Measurements from ENCODE around the gene ANKRD11.

Gene ANKRD11

DNA sequence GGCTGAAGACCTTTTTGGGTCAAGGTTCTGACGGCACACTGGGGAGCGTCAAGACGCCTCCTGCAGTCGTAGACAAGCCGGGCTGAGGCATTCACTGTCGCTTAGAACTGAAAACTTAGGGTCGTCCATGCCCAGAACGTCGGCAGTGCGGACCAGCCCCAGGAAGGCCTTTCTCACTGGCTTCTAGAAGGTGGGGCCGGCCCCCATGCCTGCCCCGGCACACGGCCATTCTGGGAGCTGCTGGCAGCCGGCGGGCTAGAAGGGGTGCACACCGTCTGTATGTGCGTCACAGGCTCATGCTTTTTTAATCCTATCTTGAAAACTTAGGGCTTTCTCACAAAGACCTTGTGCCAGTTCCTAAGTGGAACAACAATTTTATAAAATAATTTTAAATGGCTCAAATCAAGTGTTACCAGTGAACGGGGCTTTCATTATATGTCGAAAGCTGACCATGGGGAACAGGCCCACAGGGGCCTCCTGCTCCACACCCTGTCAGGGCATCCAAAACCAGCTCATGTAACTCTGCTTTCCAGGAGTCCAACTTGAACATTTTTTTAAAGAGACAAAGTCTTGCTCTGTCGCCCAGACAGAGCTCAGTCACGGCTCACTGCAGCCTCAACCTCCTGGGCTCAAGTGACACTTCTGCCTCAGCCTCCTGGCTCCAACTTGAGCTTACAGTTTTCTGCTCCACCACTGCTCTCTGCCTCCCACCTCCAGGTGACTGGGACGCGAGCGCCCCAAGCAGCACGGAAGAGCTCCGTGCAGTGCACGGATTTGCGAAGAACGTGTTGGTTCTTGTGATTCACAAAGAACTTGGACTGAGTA lies 111.2 kb downstream of the ANKRD11 start:
- no peak for DNase-seq

DNA sequence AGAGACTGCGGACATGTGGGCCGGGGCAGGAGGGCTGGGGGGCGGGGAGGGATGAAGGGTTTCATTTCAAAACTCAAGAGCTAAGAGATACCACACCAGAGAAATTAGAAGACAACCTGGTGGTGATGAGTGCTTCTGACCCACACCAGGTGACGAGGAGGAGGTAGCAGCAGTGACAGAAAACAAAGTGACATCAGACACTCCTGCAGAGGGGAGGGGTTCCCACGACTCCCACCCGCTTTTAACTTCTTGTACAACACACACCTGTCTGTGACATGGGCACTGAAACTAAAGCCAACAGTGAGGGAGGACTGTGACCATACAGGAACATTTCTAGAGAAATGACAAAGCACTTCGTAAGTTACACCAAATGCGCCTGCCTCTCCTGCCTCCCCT lies 112.9 kb downstream of the ANKRD11 start:
- no peak for DNase-seq

DNA sequence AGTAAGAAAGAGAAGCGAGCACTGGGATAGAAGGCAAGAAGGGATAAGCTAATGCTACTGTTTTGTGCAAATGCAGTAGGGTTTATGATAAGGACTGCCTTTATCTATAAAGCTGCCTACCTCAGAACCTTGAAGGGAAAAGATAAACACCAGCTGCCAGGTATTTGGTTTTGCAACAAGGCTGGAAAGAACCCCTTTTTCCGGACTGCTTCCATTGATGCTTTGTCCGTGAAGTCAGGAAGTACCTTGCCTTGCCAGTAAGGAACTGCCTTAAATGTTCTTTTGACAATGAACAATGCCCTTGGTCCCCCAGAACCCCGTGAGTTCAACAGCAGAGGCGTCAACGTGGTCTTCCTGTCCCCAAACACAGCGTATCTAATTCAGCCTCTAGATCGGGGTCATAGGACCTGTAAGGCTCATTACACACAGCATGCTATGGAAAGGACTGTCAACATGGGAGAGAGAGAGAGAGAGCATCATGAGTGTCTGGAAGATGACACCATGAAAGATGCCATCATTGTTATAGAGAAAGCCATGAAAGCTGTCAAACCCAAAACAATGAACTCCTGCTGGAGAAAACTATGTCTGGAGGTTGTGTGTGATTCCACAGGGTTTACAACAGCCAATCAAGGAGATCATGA lies 113.4 kb downstream of the ANKRD11 start:
- DNase-seq = no peak

DNA sequence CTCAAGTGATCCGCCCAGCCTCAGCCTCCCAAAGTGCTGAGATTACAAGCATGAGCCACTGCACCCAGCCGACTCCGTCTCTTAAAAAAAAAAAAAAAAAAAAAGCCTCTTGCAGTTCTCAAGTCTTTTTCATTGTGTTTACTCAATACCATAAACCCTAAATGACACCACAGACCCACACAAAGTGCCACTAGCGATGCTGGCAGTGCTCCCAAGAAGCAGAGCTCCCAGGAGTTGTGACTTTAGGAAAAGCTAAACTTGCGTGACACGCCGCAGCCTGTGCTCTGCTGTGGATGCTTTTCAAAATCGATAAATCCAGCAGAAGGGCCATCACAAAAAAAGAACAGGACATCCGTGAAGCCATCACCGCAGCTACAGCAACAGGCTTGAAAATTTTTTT lies 114.7 kb downstream of the ANKRD11 start:
- no peak for DNase-seq

DNA sequence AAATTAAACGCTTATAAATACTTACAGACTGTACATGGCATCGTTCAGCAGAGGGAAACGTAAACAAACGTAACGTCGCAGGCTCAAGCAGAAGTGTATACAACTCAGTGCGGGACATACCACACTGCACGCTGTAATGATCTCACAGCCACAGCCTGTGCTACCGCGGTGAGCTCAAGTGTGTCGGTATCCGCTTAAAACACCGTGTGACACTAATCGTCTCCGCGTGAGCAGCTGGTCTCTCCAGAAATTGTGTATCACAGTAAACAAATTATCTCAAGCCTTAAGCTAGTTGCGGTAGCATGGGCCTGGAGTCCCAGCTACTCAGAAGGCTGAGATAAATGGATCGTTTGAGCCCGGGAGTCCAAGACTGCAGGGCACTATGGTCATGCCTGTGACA lies 115.3 kb downstream of the ANKRD11 start:
- no peak for DNase-seq

DNA sequence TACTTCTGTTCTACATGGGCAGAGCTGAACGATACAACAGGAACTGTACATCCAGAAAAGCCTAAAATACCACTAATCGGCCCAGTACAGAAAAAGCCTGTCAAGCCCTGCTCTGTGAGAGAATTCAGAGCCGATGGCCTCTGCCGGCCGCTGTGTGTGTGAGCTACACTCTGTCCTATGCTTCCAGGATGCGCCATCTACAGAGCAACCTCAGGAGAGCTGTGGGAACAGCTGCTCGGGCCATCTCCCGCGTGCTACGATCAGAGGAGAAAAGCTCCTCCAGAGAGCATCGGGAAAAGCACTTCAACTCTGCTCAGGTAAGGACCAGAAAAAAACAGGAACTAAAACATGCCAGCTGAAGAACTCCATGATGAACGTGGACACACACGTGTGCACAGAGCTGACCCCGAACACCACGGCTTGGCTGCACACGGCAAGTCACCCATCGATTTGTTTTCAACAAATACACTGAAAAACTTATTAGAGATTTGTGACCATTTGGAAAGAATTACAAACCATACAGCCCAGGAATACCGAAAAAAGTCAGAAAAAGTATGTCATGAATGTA lies 115.9 kb downstream of the ANKRD11 start:
- no peak for DNase-seq

DNA sequence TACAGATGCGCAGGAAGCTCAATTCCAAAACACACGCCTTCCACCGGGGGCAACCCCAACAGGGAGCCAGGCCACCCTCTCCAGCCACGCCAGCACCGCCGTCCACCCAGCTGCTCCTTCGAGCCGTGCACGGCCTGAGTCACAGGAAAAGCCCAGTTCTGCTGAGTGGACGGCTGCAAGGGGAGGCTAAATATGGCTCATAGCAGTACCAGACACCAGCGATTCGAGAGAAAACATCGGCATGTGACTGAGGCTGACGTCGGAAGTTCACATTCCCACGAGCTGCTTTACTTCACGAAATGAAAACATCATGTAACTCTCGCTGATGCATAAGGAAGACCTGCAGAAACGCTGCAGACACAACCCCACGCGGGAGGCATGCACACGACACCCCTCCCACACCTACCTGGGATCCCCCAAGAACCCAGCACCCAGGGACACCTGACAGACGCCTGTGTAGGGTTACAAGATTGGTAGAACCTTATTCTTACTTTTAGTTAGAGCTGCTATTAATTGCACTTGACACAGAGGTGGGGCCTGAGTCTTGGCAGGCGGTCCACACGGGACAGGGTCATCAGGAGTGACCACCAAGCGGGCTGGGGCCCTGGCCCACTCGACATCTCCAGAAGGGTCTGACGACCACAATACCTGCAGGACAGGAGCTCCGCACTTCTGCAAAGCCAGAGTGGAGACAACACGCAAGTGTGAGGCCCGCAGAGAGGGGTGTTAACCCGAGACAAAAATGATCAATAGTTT lies 116.8 kb downstream of the ANKRD11 start:
- DNase-seq = peak; percentile 48

DNA sequence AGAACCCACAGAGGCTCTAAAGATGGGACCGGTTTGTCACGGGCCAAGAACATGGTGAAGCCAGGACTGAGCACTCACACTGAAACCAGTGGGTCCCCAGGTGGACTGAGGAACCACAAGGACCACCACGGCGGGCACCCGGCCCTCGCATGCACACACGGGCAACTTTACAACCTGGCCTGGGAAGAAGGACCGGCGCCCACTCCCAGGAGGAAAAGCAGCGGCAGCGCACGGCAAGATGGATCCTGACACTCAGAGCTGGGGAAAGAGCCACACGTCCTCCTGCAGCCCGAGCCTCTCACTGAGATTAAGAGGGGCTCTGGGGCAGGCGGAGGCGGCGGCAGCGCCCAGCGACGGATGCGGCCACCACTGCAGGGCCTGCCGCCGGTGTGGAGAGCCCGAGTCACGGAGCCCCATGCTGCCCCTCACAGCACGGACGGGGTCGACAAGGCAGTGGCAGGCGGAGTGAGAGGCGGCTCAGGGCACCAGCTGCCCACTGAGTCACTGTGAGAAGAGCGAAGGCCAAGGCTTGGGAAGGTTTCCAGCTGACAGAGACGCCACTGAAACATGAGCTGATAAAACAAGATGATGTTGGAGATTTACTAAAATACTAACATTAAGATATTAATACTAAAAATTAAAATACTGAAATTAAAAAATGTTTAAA lies 118.3 kb downstream of the ANKRD11 start:
- no peak for DNase-seq

DNA sequence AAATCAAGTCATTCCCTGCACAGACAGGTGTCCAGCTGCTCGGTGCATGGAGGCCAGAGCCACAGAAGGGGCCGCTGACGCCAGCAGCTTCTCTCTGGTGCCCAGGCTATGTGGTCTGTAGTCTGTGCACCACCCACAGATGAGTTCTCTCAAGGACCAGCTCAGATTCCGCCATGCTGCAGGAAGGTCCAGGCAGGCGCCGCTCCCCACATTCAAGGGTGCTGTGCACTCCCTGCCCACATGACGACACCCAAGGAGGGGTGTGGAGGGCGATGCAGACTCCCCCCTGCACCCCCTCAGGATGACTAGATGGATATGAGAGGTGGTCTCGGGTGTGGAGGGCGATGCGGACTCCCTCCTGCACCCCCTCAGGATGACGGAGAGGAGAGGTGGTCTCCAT lies 119.0 kb downstream of the ANKRD11 start:
- no peak for DNase-seq

DNA sequence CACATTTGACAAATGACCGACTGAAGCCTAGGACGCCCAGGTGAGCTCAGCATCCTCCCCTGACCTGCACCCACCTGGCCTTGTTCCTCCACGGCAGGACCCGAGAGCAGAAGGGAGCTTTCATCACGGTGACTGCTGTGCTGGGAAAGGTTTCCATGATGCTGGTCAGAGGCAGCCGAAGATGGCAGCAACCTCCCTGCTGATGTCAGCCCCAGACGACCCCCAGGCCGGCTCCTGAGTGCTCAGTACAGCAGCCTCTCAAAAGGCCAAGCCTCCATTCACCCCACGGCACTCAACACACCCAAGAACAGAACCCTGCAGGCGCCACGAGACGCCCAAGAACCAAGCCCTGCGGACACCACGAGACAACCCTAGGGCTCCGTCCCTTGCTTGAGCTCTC lies 119.8 kb downstream of the ANKRD11 start:
- DNase-seq = no peak

DNA sequence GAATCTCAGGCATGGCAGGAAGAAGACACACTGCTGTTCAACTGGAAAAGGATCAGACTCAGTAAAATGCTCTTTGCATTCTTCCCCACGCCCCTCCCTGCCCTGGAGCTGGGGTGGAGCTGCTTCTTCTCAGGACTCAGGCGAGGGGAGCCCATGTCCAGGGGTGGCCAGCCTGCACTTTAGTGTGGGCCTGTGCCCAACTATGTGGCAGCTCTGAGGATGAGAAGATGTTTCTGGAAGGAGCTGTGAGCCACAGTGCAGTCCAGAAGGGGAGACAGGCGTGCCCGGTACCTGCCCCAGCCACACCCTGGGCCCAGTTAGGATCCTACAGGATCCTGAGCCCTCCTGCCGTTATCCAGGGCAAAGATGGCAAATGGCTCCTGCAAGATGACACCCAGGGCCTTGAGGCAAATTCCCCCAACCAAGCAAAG lies 120.3 kb downstream of the ANKRD11 start:
- no peak for DNase-seq

DNA sequence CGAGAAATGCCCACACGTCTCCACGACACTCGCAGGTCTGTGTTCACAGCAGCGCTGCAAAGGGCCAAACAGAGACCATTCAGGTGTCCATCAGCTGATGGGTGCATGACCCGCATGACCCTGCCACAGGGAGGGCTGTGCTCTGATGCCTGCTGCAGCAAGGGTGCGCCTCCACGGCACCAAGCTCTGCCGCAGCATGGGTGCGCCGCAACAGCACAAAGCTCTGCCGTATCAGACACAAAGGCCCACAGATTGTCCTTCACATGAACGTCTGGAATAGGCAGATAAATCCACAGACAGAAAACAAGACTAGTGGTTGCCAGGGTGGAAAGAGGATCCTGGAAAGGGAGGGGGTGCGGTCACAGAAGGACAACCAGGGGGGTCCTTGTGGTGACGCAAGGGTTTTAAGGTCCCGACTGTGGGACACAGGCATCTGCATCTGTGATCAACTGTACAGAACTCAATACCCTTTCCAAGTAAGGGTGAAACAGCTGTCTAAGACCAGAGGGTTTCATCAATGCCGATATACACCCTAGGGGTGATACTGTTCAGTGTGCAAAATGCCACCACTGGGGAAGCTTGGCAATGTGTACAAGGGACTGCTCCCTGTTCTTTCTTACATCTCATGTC lies 121.0 kb downstream of the ANKRD11 start:
- DNase-seq = no peak

DNA sequence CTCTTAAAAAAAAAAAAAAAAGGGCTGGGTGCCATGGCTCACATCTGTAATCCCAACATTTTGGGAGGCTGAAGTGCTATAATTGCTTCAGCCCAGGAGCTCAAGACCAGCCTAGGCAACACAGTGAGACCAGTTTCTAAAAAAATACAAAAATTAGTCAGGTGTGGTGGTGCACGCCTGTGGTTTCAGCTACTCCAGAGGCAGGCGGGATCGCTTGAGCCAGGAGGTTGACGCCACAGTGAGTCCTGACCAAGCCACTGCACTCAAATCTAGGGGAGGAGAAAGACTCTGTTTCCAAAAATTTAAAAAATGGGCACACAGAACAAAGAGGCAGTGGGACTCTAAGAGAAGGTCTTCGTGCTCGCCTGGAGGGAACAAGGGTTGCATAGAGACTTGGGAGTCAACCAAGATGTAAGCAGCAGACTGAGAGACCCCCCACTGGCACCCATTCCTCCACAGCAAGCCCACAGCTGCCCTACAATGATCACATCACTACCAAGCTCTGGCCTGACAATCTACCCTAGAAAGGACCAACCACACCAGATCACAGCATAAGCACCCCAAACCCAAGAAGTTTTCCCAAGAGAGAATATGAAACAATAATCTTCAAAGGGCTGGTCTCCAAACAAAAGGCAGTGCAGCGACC lies 121.6 kb downstream of the ANKRD11 start:
- no peak for DNase-seq

DNA sequence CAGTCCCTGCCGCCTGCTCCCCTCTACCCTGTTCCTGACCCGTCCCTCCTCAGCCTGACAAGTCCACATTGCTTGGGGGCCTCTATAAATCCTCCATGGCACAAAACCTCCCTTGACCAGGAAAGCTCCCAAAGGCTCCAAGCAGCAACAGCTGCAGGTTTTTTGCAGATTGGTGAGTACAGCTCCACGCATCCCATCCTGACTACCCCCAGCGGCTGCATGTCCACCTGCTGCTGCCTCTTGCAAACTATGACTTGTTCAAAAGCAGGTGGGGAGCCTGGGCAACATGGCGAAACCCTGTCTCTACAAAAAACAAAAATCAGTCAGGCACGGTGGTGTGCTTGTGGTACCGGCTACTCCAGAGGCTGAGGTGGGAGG lies 122.8 kb downstream of the ANKRD11 start:
- no peak for DNase-seq

DNA sequence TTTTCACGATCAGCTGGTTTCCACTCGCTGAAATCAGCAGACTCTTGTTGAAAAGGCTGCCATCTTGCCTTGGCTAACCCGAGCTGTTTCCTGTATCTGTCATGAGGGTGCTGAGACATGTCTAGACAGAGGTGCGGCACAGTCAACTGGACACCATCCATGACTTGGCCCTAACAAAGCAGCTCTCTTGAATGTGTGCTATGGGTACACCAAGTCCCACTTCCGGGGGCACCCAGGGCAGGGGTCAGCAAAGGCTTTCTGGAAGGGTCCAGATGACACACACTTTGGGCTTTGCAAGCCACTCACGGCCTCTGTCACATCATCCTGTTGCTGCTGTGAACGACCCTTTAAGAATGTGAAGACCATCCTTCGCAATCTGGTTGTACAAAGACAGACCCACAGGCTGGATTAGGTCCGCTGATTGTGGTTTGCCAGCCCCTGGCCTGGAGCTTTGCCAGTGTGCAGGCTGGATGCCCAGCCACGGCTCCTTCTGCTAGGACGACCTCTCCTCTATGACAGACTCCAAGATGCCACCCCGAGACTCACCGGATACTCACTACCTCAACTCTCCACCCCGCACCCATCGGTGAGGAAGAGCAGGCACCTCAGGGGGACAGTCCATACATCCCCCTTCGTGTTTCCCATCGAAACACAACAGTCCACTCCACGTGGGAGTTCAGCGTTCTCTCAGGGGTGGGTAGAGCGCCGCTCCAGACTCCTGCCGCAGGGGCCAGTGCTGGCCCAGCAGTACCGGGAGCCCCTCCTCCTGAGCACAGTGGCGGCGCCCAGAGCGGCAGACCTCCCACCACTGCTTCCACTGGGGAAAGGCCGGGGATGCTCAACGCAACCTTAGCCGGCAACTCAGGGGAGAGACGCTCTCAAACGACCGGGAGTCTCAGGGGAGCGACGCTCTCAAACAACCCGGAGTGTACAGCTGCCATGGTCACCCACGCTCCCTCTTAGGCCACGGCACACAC lies 123.5 kb downstream of the ANKRD11 start:
- DNase-seq = no peak

DNA sequence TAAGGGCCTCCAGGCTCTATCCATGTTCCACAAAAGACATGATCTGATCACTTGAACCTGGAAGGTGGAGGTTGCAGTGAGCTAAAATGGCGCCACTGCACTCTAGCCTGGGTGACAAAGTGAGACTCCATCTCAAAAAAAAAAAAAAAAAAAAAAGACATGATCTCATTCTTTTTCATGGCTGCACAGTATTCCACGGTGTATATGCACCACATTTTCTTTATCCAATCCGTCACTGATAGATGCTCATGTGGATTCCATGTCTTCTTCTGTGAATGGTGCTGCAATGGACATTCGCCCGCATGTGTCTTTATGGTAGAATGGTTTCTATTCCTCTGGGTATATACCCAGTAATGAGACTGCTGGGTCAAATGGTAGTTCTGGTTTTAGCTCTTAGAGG lies 124.4 kb downstream of the ANKRD11 start:
- DNase-seq = no peak

DNA sequence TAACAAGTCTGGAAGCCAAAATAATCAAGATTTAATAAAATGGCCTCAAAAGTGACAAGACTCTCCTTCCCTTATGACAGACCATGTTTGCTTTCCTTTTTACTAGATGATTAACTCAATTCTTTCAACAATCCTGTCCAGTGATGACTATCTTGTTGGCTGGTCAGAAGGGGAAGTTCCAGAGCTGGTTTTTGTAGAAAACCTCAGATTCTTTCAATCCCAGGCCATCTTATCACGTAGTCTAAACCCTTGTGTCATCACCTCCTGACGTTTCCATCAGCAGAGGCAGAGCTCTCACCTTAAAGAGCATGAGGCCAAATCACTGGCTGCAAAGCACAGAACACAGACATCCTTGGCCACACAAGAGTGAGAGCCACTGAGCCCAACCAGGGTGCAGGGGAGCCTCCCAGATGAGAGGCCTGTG lies 125.3 kb downstream of the ANKRD11 start:
- no peak for DNase-seq

DNA sequence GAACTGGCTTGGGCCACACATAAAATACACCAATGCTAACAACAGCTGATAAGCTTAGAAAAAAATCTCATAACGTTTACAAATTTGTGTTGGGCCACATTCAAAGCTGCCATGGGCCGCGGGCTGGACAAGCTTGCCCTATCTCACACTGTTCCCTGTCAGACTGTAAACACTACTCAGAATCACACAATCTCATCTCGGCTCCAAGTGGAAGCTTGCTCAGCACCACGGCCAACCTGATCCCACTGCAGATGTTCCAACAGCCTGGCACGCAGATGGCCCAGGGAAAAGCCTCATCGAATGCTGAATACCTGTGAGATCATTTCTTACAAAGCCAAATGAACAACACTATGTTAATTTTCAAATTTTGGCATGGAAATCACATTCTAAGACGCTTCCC lies 125.8 kb downstream of the ANKRD11 start:
- no peak for DNase-seq

DNA sequence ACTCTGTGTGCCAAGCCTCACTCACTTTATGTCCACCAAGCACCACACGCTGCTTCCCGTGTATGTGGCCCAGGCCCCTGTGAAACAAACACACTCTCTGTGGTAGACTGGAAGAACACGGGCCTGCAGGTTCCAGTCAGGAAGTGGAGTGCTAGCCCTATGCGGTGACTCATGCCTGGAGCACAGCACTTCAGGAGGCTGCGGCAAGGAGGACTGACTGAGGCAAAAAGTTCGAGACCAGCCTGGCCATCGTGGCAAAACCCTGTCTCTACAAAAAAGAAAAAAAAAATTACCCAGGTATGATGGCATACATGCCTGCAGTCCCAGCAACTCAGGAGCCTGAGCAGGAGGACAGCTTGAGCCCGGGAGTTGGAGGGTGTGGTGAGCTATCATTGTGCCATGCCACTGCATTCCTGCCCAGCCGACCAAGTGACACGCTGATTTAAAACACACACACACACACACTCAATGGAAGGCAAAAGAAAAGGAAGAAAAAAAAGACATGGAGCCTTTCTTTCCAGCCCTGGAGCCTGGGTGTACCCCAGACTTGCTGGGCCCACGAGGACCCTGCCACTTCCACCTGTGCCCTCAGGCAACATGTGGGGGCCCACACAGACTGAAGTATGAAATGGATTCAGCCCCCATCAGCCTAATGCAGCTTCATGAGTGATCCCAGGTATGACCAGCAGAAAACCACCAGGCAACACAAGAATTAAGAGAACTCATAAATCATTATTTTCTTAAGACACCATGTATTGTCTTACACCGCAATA lies 126.6 kb downstream of the ANKRD11 start:
- DNase-seq = no peak
